GM21786 (cell line): Measurements from ENCODE around the gene ATRN.
"Not testable (repeated sequence)": the region's sequence is repeated elsewhere in the genome, so short reads cannot be mapped to it uniquely, and the experiment has no call there.

Source experiments
- ATAC-seq: cut with Tn5 transposase; IDR thresholded peaks from one replicate; pipeline ENCODE4 v1.9.1; 2021; ENCODE audit not compliant: unreplicated experiment

Gene ATRN

GRCh38 chr20:3560578-3560977 lies 89.8 kb downstream of the ATRN start:
- no peak for ATAC-seq

- ATAC-seq = no peak
Measured at GRCh38 chr20:3563133-3563532, 92.3 kb downstream of the ATRN start.

GRCh38 chr20:3563548-3564177 lies 92.8 kb downstream of the ATRN start:
- no peak for ATAC-seq

- ATAC-seq = no peak
Measured at GRCh38 chr20:3565851-3566250, 95.0 kb downstream of the ATRN start.

GRCh38 chr20:3572151-3572550 lies 101.3 kb downstream of the ATRN start:
- ATAC-seq = no peak

GRCh38 chr20:3576363-3576762 lies 105.5 kb downstream of the ATRN start:
- ATAC-seq = no peak

- ATAC-seq = no peak
Measured at GRCh38 chr20:3577366-3577765, 106.5 kb downstream of the ATRN start.

- no peak for ATAC-seq
Measured at GRCh38 chr20:3580412-3580811, 109.6 kb downstream of the ATRN start.

- ATAC-seq = no peak
Measured at GRCh38 chr20:3583765-3584164, 112.9 kb downstream of the ATRN start.

GRCh38 chr20:3586093-3586492 lies 115.3 kb downstream of the ATRN start:
- ATAC-seq = no peak

GRCh38 chr20:3590164-3590563 lies 119.3 kb downstream of the ATRN start:
- no peak for ATAC-seq

- ATAC-seq = no peak
Measured at GRCh38 chr20:3592931-3593330, 122.1 kb downstream of the ATRN start.

GRCh38 chr20:3595541-3595940 lies 124.7 kb downstream of the ATRN start:
- no peak for ATAC-seq

GRCh38 chr20:3603108-3603507 lies 132.3 kb downstream of the ATRN start:
- ATAC-seq = no peak

- not testable (repeated sequence) for ATAC-seq
Measured at GRCh38 chr20:3605386-3605886, 134.6 kb downstream of the ATRN start.

- no peak for ATAC-seq
Measured at GRCh38 chr20:3606021-3606420, 135.2 kb downstream of the ATRN start.

- no peak for ATAC-seq
Measured at GRCh38 chr20:3611901-3612300, 141.1 kb downstream of the ATRN start.

GRCh38 chr20:3612795-3613572 lies 142.2 kb downstream of the ATRN start:
- ATAC-seq = no peak

- ATAC-seq = no peak
Measured at GRCh38 chr20:3613821-3614440, 143.1 kb downstream of the ATRN start.

GRCh38 chr20:3614466-3614865 lies 143.6 kb downstream of the ATRN start:
- no peak for ATAC-seq

- not testable (repeated sequence) for ATAC-seq
Measured at GRCh38 chr20:3615171-3615840, 144.5 kb downstream of the ATRN start.
